Measurements from ENCODE around the gene TCP1.

- TF ChIP-seq CTCF (IDR thresholded peaks at IDR 0.05) = no peak
- no peak for TF ChIP-seq POLR2A (IDR thresholded peaks at IDR 0.05)
- no peak for TF ChIP-seq POLR2AphosphoS5 (IDR thresholded peaks at IDR 0.05)
- TF ChIP-seq EP300 (IDR thresholded peaks at IDR 0.05; ENCODE audit: low read depth) = no peak
These were observed 40.1 kb upstream of the TCP1 start for GRCh38 chr6:159829526-159829925.
